GM23338 (cell line): ENCODE data around the gene LRRC10. TPM values are rescaled to one million over a fixed set of nuclear protein-coding genes. Genes with fewer than 3 reads are reported as not detected.

Experiments used
- ATAC-seq: fragments of 200-7000 bp; cut with Tn5 transposase; 3 replicates; pipeline ENCODE4 v1.9.1; 2020
- DNase-seq: peaks from one replicate; pipeline ENCODE4 v3.0.0-alpha.2; 2015; ENCODE audit warnings: low spot score
- H2AFZ ChIP-seq: fragments of 200-600 bp; sonication (generic); 2 replicates; pipeline ENCODE4 v1.8.0; 2016; ENCODE audit warnings: antibody characterized with exemption, mild to moderate bottlenecking, moderate library complexity
- H3F3A ChIP-seq: fragments of 200-600 bp; sonication (generic); replicated peaks from 2 replicates; pipeline ENCODE4 v1.8.0; 2017; ENCODE audit warnings: antibody characterized with exemption, mixed run types, low read depth
- H3K27ac ChIP-seq: fragments of 200-600 bp; sonication (generic); 2 replicates; pipeline ENCODE4 v1.6.1; 2016; ENCODE audit warnings: low read depth
- H3K27me3 ChIP-seq: fragments of 200-600 bp; sonication (generic); 2 replicates; pipeline ENCODE4 v1.8.0; 2016; ENCODE audit warnings: mild to moderate bottlenecking, mixed run types, moderate library complexity; ENCODE audit not compliant: insufficient read depth
- H3K36me3 ChIP-seq: fragments of 200-600 bp; sonication (generic); 2 replicates; pipeline ENCODE4 v1.8.0; 2016; ENCODE audit warnings: mild to moderate bottlenecking; ENCODE audit not compliant: insufficient read depth
- H3K4me1 ChIP-seq: fragments of 200-600 bp; sonication (generic); 2 replicates; pipeline ENCODE4 v1.8.0; 2016; ENCODE audit warnings: mild to moderate bottlenecking, moderate library complexity; ENCODE audit not compliant: insufficient read depth
- H3K4me2 ChIP-seq: fragments of 200-600 bp; sonication (generic); 2 replicates; pipeline ENCODE4 v1.7.1; 2017; ENCODE audit warnings: mixed run types
- H3K4me3 ChIP-seq: fragments of 200-600 bp; sonication (generic); 2 replicates; pipeline ENCODE4 v1.6.1; 2016; ENCODE audit warnings: mixed run types
- H3K79me2 ChIP-seq: fragments of 200-600 bp; sonication (generic); replicated peaks from 2 replicates; pipeline ENCODE4 v1.8.0; 2017; ENCODE audit warnings: mild to moderate bottlenecking; ENCODE audit not compliant: insufficient read depth
- H3K9me2 ChIP-seq: fragments of 200-600 bp; sonication (generic); 2 replicates; pipeline ENCODE4 v1.8.0; 2017; ENCODE audit not compliant: insufficient read depth
- H4K20me1 ChIP-seq: fragments of 200-600 bp; sonication (generic); replicated peaks from 2 replicates; pipeline ENCODE4 v1.8.0; 2017; ENCODE audit warnings: mild to moderate bottlenecking; ENCODE audit not compliant: insufficient read depth
- H3K27ac Mint-ChIP-seq: 2 replicates; pipeline ENCODE4 v1.8.0; 2020; ENCODE audit warnings: inconsistent platforms, mild to moderate bottlenecking, moderate library complexity, mixed read lengths
- H3K27me3 Mint-ChIP-seq: 3 replicates; pipeline ENCODE4 v1.8.0; 2022; ENCODE audit warnings: low read depth, mild to moderate bottlenecking, moderate library complexity, mixed read lengths, inconsistent platforms; ENCODE audit not compliant: insufficient read depth, poor library complexity
- H3K36me3 Mint-ChIP-seq: 3 replicates; pipeline ENCODE4 v1.8.0; 2021; ENCODE audit warnings: low read depth, mild to moderate bottlenecking, inconsistent platforms, moderate library complexity, mixed read lengths
- H3K4me1 Mint-ChIP-seq: 3 replicates; pipeline ENCODE4 v1.8.0; 2020; ENCODE audit warnings: mild to moderate bottlenecking, inconsistent platforms, mixed read lengths
- H3K4me3 Mint-ChIP-seq: 3 replicates; pipeline ENCODE4 v1.8.0; 2021; ENCODE audit warnings: moderate library complexity, mild to moderate bottlenecking, inconsistent platforms, mixed read lengths
- H3K9me3 Mint-ChIP-seq: 3 replicates; pipeline ENCODE4 v1.8.0; 2020; ENCODE audit warnings: moderate library complexity, mild to moderate bottlenecking, inconsistent platforms, mixed read lengths
- CTCF ChIP-seq, 2 experiments: fragments of 200-600 bp in 1 of 2; sonication (generic) in 1 of 2; conservative IDR thresholded peaks; 2 replicates each; pipeline versions ENCODE4 v1.5.1 to v1.6.1; 2016 to 2017; ENCODE audit warnings: antibody characterized with exemption in 2 of 2, low read depth in 2 of 2, mild to moderate bottlenecking in 2 of 2, moderate library complexity in 1 of 2
- ETS1 ChIP-seq: IDR thresholded peaks from 2 replicates; pipeline ENCODE4 v1.6.1; 2016; ENCODE audit warnings: antibody characterized with exemption
- EZH2phosphoT487 ChIP-seq: fragments of 200-600 bp; sonication (generic); IDR thresholded peaks from one replicate; pipeline ENCODE4 v1.8.1; 2018; ENCODE audit warnings: antibody characterized with exemption; ENCODE audit not compliant: unreplicated experiment
- NANOG ChIP-seq: IDR thresholded peaks from 2 replicates; pipeline ENCODE4 v1.6.1; 2016; ENCODE audit warnings: antibody characterized with exemption, borderline replicate concordance
- POLR2AphosphoS5 ChIP-seq: IDR thresholded peaks from 2 replicates; pipeline ENCODE4 v1.6.1; 2016; ENCODE audit warnings: antibody characterized with exemption, low read depth
- ZNF114 ChIP-seq: fragments of 250-450 bp; sonication (Bioruptor Pico); IDR thresholded peaks from 2 replicates; pipeline ENCODE4 v1.5.0; 2020; ENCODE audit warnings: mild to moderate bottlenecking, moderate library complexity
- ZNF331 ChIP-seq: fragments of 250-450 bp; sonication (Bioruptor Pico); IDR thresholded peaks from 2 replicates; pipeline ENCODE4 v1.5.0; 2020; ENCODE audit warnings: low read depth, mild to moderate bottlenecking, moderate library complexity
- ZNF462 ChIP-seq: fragments of 250-450 bp; sonication (Bioruptor Pico); IDR thresholded peaks from 2 replicates; pipeline ENCODE4 v1.5.0; 2020; ENCODE audit warnings: mild to moderate bottlenecking, moderate library complexity
- polyA plus RNA-seq: library from polyadenylated mRNA; unstranded; fragments of >200 nt; fragmentation: Nextera tagmentation; extraction: Ambion mirVana; gene quantifications from 2 replicates; pipeline ENCODE4 v1.2.1, GENCODE V29; 2016
- total RNA-seq: library from RNA; depleted of rRNA; stranded (reverse); fragments of >200 nt; shearing (Covaris generic); gene quantifications from 2 replicates; pipeline ENCODE4 v1.2.3, GENCODE V29; 2014

The LRRC10 gene
- total and polyA plus RNA-seq, 2 experiments from 2014 or later, result not detected

- TF ChIP-seq ZNF462 (CRISPR knock-in tag), result no peak
- no peak for TF ChIP-seq ETS1
- TF ChIP-seq EZH2phosphoT487, result no peak
- no peak for TF ChIP-seq NANOG
Observed at GRCh38 chr12:69616025-69616424, 5.3 kb upstream of the LRRC10 start (continued).

- no peak overlapping the region for H3K4me3 Mint-ChIP-seq
- H3K27me3 ChIP-seq, result no peaks in the 10 kb centered on the region
Observed at GRCh38 chr12:69613351-69613750, 2.6 kb upstream of the LRRC10 start.

More at GRCh38 chr12:69613351-69613750, 2.6 kb upstream of the LRRC10 start:
- no peak overlapping the region for H2AFZ ChIP-seq
- H3K9me2 ChIP-seq, result 0 out of 2 replicates have a peak, but pooled peaks cover 4% of the 10 kb centered on the region
- ATAC-seq, result no peak
- Mint-ChIP-seq H3K4me1 (no peaks in the 10 kb centered on the region), H3K9me3 (no peaks in the 10 kb centered on the region), H3K27me3 (peaks cover 2% of the 10 kb centered on the region), H3K36me3 (no peaks in the 10 kb centered on the region), H3K27ac (no peak overlapping the region)
- H3K79me2 ChIP-seq, result no peaks in the 10 kb centered on the region
- H3F3A ChIP-seq, result no peaks in the 10 kb centered on the region
- no peaks in the 10 kb centered on the region for H3K36me3 ChIP-seq
- no peaks in the 10 kb centered on the region for H4K20me1 ChIP-seq
- TF ChIP-seq CTCF (conservative IDR thresholded peaks at IDR 0.05; ENCODE audit: low read depth in 2 of 2), result no peak
- TF ChIP-seq POLR2AphosphoS5, result no peak
- no peak for TF ChIP-seq ZNF114 (CRISPR knock-in tag)
- no peak for TF ChIP-seq ZNF331 (CRISPR knock-in tag)
- H3K4me3 ChIP-seq, result no peak overlapping the region
- no peak overlapping the region for H3K4me2 ChIP-seq
- H3K4me1 ChIP-seq, result no peaks in the 10 kb centered on the region
- DNase-seq, result no peak
- H3K27ac ChIP-seq, result no peak overlapping the region
